ENCODE results near the gene CMTM1. TPM values are rescaled to one million over a fixed set of nuclear protein-coding genes. Genes with fewer than 3 reads are reported as not detected.
"Not testable (repeated sequence)": the region's sequence is repeated elsewhere in the genome, so short reads cannot be mapped to it uniquely, and the experiment has no call there.

The CMTM1 gene
- total RNA-seq, 6 experiments from 2014 or later = 0.69 to 1.6 (median 0.90) TPM; not detected in 1

GRCh38 chr16:66592814-66593213 is 26.6 kb downstream of the CMTM1 start:
- DNase-seq (no peak), ATAC-seq (no peak)
- no peaks in the 10 kb centered on the region for H3K27me3 ChIP-seq
- H3K4me3 ChIP-seq = no peak overlapping the region
- TF ChIP-seq POLR2A (IDR thresholded peaks at IDR 0.05) (no peak), CTCF (IDR thresholded peaks at IDR 0.05) (no peak)
- H3K27ac ChIP-seq = no peak overlapping the region
- H3K36me3 ChIP-seq = no peaks in the 10 kb centered on the region
- no peaks in the 10 kb centered on the region for H3K4me1 ChIP-seq
- intact Hi-C loops (cut with DNase I) = no loop called here
- WGBS (ENCODE audit: insufficient coverage, low coverage, low lambda C conversion rate, missing lambda C conversion rate) = no CpG with 5 or more reads among the region's 3 CpGs
- no peaks in the 10 kb centered on the region for H3K9me3 ChIP-seq

GRCh38 chr16:66594739-66595138 is 28.5 kb downstream of the CMTM1 start:
- DNase-seq (no peak), ATAC-seq (peak in 2 of 4 donors; percentile 21 to 58)

GRCh38 chr16:66596559-66596958 is 30.3 kb downstream of the CMTM1 start:
- H3K4me3 ChIP-seq; H3K27me3 ChIP-seq; H3K9me3 ChIP-seq; intact Hi-C loops (cut with DNase I); H3K27ac ChIP-seq; H3K4me1 ChIP-seq; H3K36me3 ChIP-seq; ATAC-seq; DNase-seq: not testable (repeated sequence)
- WGBS (ENCODE audit: insufficient coverage, low coverage, low lambda C conversion rate, missing lambda C conversion rate) = 100% methylated on average over 3 of the region's 4 CpGs

More at GRCh38 chr16:66594739-66595138, 28.5 kb downstream of the CMTM1 start:
- H3K27me3 ChIP-seq = no peaks in the 10 kb centered on the region
- H3K9me3 ChIP-seq = no peaks in the 10 kb centered on the region
- no peak overlapping the region for H3K4me3 ChIP-seq
- intact Hi-C loops (cut with DNase I) = no loop called here
- TF ChIP-seq POLR2A (IDR thresholded peaks at IDR 0.05) = no peak
- TF ChIP-seq CTCF (IDR thresholded peaks at IDR 0.05) = no peak
- no peaks in the 10 kb centered on the region for H3K36me3 ChIP-seq
- H3K27ac ChIP-seq = no peak overlapping the region
- 53% methylated on average over 6 of the region's 7 CpGs for WGBS (ENCODE audit: insufficient coverage, low coverage, low lambda C conversion rate, missing lambda C conversion rate)
- no peaks in the 10 kb centered on the region for H3K4me1 ChIP-seq

- WGBS (ENCODE audit: insufficient coverage, low coverage, low lambda C conversion rate, missing lambda C conversion rate) = 75% methylated on average over 4 of the region's 5 CpGs
- Histone ChIP-seq H3K4me3 (no peak overlapping the region), H3K27ac (no peak overlapping the region), H3K36me3 (no peaks in the 10 kb centered on the region), H3K27me3 (no peaks in the 10 kb centered on the region), H3K9me3 (no peaks in the 10 kb centered on the region), H3K4me1 (no peaks in the 10 kb centered on the region)
- ATAC-seq (no peak), DNase-seq (no peak)
- TF ChIP-seq POLR2A (IDR thresholded peaks at IDR 0.05) = no peak
- no peak for TF ChIP-seq CTCF (IDR thresholded peaks at IDR 0.05)
- intact Hi-C loops (cut with DNase I) = no loop called here
Measured at GRCh38 chr16:66596986-66597848, 31.0 kb downstream of the CMTM1 start.

- no peaks in the 10 kb centered on the region for H3K4me1 ChIP-seq
- no peaks in the 10 kb centered on the region for H3K36me3 ChIP-seq
- intact Hi-C loops (cut with DNase I) = no loop called here
- WGBS (ENCODE audit: insufficient coverage, low coverage, low lambda C conversion rate, missing lambda C conversion rate) = 75% methylated on average over 3 of the region's 3 CpGs
- H3K4me3 ChIP-seq = no peak overlapping the region
- no peak overlapping the region for H3K27ac ChIP-seq
- H3K9me3 ChIP-seq = no peaks in the 10 kb centered on the region
- DNase-seq (no peak), ATAC-seq (no peak)
- no peaks in the 10 kb centered on the region for H3K27me3 ChIP-seq
- TF ChIP-seq CTCF (IDR thresholded peaks at IDR 0.05) (no peak), POLR2A (IDR thresholded peaks at IDR 0.05) (no peak)
Measured at GRCh38 chr16:66598111-66598510, 31.9 kb downstream of the CMTM1 start.

Data from right lobe of liver (tissue), 6 donors.